Stimulated activated CD4-positive, alpha-beta T cell treated with anti-CD3 and anti-CD28 coated beads, Interleukin-12 subunit alpha, Interleukin-12 subunit beta, amount 100 ng/mL, for 48 hours (primary cell): ENCODE measurements around the gene TRABD2B.

Experiments used
- DNase-seq, 3 donors: peaks; one replicate each; pipeline ENCODE4 v3.0.0-alpha.2; 2020; ENCODE audit warnings: low read depth in 2 of 3, low spot score in 1 of 3

TRABD2B gene

DNA sequence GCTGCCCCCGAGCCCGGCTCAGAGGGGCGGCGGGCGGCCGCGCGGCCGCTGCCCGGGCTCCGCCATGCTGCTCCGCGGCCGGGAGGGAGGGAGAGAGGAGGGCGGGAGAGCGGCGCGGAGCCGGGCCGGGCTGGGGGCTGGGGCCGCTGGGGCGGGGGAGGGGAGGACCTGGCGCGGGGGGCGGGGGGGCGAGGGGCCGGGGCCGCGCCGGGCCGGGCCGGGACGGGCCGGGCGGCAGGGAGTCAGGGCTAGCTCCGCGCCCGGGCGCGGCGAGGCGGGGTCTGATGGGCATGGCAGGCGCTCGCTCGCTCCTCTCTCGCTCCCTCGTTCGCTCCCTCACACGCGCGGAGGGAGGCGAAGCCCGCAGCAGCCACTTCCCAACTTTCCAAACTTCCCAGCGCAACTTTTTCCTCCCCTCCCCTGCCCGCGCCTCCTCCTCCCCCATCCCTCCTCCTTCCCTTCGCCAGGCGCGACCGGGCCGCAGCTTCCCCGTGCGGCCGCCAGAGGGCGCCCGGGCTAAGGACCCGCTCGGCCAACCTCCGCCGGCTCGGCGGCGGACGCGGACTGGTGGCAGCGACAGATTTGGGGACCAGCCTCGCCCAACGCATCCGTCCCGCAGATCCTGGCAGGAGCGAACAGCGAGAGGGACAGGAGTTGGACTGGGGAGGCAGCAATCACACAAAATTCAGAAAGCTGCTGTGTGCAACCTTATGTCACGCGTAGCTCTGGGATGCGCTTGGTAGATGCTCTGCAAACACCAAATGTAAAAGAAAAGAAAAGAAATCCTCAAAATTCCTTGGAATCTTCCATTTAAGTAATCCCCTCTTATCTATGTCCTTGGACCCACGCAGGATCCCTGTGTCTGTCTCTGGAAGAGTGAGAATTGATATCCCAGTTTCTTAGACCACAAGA is at the start of gene TRABD2B:
Gene TRABD2B (minus strand): TSS at position 97 of the 912 bp plus-strand sequence.
- peak; percentile 28 to 58 (median 52) for DNase-seq

DNA sequence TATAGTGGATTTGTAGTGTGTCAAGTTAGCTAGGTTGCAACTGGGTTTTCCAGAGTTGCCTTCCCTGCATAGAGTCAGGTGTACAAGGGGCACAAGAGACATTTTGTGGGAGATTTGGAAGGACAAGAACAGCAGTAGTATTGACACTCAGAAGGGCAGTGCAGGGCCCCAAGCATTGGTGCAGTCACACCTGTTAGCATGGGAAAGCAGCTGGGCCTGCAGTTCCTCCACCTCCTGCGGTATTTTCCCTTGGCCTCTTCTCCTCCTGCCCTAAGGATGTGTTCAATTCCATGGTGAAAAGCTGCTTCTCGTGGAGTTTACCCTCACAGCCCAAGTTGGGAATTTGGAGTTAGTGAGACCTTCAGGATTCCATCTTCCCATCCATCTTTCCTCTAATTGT is 47.1 kb upstream of the TRABD2B start:
- no peak for DNase-seq

DNA sequence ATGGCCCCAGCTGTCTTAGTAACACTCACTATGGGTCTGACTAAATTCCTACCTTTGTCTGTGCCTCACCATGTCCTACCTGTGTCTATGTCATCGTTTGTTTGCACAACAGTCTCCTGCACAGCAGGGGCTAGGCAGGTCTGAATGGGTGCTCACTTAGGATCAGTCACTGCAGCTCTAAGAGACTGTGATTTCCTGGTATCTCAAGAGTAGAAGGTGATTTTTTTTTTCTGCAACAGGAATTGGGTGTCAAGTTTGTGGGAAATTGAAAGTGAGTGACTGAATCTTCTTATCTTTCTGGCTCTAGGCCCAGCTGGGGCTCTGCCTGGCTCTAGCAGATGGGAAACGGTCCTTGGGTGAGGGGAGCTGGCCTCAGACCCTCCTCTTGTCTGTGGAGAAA is 46.4 kb upstream of the TRABD2B start:
- DNase-seq: no peak

DNA sequence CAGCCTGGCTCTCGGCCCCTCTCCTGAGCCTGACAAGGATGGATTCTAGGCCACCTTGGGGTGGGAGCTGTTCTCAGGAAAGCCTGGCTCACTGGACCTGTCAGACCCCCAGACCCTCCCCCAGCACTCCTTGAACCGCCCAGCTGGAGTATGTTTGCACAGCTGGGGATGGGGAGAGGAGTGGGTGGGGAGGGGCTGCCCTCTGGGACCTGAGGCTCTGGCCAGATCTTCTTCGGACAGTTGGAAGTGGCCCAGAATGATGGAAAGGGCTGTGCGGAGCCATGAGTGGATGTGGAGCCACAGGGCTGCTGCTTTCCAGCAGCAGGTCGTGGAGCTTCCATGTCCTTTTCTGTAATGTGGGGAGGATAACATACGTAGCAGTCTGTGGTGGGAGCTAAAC is 43.0 kb upstream of the TRABD2B start:
- no peak for DNase-seq

DNA sequence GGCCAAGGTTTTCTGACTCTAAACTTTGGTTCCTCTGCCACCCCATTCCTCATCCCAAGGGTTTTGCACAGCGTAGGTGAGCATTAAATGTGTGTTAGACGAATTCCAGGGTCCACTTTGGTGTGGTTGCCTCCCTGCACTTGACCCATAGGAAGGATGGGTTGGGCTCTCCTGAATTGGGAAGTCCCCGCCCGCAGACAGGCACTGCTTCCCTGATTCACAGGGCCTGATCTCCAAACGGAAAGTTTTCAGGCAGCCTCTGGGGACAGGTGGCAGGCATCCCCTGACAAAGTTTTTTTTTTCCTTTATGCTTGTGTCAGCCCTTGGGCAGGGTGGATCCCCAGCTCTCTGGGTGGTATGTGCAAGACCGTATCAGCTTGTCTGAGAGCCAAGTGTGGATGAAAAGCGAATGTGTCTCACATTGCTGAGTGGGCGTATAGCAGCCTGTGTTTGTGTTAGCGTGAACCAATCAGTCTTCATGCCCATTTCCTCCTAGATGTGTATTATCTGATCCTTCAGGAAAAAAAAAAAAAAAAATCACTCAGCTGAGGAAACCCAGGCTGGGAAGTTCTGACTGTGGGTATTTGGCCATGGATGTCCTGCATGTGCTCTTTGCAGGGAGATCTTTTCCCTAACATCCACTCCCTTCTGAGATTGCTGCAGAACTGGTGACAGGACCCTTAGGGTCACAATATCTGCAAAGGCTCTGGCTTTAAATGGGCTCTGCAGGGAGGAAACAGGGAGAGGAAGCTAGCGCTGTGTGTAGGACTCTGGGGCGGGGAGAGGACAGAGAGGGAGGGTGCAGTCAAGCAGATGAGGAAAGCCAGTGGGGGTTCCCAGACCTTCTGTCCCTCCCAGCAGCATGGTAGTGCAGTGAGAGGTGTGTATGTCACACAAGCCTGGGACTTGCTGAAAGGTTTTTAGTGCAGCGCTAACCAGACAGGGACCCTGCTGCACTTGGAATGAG is 42.2 kb upstream of the TRABD2B start:
- DNase-seq: no peak

DNA sequence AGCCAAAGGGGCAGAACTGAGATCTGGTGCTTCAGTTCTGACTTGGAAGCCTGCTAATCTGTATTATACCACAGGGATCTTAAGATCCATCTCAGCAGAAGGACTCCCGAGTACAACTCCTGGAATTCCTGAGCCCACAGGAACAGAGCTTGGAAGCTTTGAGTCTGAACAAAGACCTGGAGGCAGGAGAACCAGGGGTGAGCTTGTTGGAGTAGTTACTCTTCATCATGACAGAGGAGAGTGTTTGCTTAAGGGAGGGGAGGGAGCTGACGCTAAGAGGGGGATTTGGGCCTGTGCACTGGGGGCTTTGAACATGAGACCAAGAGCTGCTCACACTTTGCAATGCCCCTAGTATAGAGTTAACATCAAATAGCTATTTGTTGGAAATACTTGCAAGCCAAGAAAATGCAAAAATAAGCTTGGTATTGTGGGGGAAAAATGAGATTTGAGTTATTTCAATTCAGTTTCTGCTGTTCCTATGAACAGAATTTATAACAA is 41.1 kb upstream of the TRABD2B start:
- DNase-seq: no peak

DNA sequence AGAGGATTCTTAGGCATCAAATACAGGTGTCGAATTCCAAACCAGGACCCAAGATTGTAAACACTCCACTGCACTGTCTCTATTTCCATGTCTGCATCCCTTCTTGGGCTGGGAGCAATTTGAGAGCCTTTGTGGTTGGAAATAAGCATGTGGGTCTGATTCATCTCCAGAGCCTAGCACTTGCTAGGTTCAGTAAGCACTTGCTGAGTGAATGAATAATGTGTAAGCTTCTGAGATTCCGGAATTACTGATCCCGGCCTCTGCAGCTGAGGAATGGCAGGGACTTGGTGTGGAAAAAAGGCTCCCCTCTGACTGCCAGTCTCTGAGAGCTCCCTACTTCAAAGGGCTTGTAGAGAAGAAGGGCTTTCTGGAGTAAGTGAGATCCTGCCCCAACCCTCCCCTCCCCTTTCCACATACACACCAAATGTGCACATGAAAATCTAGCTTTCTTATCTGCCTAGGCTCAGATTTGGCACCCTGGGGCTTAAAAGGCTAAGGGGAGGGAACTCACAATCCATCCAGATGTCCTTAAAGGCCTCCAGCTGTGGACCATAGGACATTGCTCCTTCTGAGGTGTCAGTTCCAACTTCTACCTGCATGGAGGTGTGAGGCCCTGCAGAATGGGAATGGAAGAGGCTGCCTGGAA is 39.6 kb upstream of the TRABD2B start:
- DNase-seq: no peak

DNA sequence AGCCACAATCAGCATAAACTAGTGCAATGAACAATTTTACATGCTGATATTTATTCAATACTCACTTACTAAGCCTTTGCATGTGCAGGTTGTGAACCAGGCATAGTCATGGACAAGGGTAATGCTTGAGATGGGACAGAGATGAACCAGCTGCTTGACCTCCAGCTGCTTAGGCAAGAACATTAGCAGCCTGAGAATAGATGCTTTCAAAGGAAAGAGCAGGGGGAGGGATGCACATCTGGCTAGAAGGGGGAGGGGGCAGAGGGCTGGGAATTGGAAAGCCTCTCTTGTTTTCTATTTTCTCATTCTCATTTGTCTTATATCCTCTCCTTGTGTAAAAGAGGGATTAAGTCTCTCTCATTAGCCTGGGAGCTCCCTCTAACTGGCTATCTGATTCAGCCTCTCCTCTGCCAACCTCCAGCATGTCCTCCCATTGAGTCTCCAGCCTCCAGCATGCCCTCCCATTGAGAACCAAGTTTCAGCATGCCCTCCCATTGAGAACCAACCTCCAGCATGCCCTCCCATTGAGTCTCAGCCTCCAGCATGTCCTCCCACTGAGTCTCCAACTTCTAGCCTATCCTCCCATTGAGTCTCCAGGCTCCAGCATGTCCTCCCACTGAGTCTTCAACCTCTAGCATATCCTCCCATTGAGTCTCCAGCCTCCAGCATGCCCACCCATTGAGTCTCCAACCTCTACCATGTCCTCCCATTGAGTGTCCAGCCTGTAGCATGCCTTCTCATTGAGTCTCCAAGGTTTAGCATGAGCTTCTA is 38.4 kb upstream of the TRABD2B start:
- DNase-seq: no peak

DNA sequence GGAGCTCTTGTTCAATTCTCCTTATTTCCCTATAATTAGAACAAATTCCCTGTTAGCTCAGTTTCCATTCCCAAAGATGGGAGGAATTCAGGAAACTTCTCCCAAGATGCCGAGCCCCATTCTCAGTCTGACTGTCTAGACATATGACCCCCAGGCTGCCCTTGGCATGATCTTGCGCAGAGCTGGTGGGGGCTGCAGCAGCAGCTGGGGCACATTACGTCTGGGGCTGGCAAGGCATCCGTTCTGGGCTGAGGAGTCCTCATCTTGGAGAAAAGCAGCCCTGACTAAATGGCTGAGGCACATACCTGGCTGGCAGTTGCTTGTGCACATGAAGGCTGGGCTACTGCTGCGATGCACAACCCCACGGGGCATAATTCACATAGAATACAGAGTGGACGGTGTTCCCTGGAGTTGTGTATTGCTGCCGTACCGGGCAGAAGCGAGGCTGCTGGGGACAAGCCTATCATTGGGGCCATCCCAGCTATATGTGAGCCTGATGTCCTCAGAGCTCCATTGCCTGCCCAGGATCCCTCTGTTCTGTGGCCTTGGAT is 36.4 kb upstream of the TRABD2B start:
- no peak for DNase-seq

DNA sequence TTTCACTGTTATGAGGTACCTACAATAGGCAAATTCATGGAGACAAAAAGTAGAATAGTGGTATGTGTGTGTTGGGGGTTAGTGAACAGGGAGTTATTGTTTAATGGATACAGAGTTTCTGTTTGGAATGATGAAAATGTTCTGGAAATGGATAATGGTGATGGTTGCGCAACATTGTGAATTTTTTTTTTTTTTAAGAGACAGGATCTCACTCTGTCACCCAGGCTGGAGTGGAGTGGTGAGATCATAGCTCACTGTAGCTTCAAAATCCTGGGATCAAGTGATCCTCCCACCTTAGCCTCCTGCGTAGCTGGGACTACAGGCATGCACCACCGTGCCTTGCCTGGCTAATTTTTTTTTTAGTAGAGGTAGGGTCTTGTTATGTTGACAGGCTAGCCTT is 34.5 kb upstream of the TRABD2B start:
- DNase-seq: no peak

DNA sequence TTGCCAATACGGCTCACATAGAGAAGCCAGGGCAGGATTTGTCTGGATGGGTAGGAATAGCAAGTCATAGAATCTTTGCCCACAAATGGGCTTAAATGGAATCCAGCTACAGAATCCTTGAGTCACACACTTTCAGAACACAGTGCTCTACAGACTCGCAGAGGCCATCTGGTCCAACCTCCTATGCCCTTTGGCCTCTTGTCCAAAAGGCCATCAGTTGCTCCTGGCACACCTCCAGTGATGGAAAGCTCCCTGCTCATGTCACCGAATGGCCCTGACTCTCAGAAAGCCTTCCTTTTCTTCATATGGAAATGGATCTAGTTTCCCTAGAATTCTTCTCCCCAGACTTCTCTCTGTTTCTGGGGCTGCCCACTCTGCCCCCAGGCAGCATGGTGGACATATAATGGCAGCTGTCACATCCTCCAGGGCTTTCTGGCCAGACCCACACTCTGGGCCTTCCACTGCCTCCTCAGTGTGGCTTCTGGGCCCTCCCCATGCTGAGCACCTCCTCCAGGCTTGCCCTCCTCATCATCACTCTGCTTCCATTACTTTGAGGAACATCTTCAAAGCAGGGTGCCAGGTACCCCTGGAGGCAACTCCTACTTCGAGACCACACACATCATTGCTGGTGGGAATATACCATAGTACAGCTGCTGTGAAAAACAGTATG is 33.6 kb upstream of the TRABD2B start:
- no peak for DNase-seq

DNA sequence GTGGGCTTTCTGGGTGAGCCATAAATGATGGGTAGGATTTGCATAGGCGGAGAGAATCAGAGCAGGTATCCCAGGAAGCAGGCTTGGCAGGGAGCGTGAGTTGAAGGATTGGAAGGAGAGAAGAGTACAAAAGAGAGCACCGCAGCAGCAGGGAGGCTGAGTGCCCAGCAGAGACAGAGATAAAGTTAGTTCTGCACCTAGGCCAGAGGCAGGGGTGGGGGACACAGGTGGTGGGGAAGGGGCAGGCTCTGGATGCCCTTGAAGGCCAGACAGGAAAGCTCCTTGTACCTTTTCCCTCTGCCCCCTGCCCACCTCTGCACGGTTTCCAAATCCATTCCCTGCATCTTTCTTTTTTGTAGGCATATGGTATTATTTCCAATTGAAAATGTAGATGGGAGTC is 33.0 kb upstream of the TRABD2B start:
- no peak for DNase-seq

DNA sequence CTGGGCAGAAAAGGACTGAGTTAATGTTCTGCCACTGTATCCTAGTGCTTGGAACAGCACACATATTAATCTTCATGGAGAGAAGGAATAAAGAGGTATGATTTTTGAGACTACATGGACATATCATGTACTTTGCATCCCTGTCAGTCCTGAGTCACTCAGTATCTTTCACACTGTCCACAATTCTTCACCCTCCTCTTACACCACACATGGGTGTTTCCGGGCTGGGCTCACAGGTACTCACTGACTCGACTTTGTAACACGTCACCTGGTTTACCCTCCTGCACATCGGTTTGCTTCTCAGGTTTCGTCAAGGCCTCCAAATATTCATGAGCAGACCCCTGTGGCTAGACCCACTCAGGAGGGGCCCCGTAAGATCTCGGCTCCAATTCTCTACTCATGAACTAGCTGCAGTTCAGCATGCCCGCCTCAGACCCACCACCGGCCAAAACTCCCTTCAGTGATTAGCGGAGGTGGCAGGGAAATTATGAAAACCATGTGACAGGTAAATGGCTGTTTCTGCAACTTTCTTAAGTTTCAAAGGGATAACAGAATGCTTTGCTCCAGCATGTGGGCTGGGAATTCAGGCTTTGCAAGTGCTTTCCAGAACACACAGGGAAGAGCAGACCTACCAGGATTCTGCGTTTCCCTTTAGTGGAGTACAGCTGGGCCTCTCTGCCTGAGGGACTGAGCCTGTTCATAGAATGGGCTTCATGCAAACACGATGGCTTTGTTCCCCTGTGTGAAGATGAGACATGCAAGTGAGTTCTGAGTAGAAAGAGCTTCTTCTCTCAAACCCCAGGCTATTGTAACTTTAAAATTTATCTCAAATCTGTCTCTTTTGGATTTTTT is 31.3 kb upstream of the TRABD2B start:
- DNase-seq: no peak

DNA sequence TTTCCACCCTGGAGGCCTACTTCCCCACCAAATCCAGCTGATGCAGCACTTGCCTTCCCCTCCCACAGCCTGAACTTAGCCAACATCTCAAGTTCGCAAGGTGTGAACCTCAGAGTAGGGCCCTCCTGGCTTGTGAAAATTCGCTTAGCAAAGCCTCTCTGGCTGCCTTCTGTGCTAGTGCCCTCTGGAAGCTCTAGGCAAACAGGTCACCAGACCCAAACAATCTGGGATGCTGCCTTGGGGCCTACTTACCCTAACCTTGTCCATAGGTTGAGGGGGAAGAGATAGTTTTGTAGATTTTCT is 30.3 kb upstream of the TRABD2B start:
- DNase-seq: no peak

DNA sequence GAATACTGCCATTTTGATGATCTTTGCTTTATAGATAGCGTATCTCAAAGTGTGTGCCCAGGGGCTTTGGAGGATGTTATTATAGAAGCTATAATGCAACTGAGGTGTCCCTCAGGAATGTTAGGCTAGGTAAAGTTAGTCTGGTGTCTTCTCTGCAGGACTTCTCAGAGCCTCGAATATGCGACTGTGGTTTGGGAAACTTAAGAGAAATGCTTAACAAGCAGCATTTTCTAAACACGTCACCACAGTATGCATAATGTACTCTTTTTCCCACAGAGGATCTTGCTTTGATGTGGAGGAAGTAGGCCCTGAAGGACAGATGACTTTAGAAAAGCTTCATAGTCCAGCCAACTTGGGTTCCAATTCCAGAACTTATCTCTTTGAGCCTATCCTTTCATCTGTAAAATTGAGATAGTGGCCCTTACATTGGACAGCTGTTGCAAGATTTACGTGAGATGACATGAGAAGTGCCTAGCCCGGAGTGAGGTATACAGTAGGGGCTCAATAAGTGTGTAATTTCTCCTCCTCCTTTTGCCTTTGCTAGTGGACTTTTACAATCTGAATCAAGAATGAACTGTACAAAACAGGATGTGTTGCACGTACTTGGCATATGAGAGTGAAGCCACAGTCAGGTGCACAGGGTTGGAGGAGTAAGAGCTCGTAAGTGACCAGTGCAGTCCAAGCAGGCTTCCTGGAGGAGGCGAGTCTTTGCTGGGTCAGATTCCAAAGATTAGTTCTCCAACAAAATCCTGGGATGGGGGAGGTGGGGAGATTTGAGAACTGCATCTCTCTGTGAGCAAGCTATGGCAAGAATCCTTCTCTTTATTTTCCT is 29.7 kb upstream of the TRABD2B start:
- no peak for DNase-seq

DNA sequence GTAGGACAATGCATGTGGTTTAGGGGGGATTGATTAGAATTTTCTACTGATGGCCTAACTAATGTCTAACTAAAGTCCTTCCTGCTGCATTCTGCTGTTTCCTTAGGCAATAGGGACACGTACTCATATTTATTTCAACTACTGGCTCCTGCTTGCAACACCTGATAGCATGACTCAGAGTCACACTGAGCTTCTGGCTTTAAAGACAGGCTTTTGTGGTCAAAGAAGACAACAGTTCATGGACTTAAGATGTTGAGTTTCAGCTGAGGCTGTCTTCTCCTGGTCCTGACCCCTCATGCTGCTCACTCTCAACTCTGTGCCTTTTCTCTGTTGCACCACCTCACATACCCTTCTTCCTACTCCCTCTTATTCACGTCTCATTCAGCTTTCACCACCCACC is 29.1 kb upstream of the TRABD2B start:
- DNase-seq: no peak

DNA sequence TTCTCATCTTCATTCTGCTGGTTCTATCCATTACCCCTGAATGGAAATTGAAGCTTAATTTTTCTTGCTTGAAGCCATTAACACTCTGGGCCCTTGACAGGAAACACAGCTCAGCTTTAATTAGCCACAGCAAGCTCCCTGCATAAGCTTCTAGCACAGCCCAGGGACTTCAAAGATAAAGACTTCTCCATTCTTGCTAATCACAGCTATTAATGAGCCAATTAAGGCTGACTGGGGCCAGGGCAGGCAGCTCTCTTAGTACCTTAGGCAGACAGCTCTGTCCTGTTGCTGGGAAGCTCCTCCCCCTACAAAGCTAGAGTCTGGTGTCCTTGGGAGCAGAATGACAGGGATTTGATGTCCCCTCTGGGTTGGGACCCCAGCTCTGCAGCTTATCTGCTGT is 27.9 kb upstream of the TRABD2B start:
- DNase-seq: no peak

DNA sequence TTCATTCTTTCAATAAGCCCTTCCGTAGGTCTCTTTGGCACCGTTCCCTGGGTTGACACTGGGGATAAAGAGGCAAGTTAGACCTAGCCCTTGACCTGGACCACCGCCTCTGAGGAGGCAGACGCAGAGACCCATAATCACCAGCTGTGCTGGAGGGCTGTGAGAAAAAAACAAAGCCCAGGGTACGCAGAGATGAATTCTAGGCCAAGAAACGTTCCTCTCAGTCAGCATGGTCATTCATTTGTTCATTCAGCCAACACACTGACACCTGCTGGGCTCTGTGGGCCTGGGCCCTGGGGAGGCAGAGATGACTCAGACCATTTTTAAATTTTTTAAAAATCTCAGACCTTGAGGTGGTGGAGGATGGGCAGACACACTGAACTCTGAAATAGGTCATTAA is 26.3 kb upstream of the TRABD2B start:
- no peak for DNase-seq
